ENCODE data around the gene SOX13.

The SOX13 gene

DNA sequence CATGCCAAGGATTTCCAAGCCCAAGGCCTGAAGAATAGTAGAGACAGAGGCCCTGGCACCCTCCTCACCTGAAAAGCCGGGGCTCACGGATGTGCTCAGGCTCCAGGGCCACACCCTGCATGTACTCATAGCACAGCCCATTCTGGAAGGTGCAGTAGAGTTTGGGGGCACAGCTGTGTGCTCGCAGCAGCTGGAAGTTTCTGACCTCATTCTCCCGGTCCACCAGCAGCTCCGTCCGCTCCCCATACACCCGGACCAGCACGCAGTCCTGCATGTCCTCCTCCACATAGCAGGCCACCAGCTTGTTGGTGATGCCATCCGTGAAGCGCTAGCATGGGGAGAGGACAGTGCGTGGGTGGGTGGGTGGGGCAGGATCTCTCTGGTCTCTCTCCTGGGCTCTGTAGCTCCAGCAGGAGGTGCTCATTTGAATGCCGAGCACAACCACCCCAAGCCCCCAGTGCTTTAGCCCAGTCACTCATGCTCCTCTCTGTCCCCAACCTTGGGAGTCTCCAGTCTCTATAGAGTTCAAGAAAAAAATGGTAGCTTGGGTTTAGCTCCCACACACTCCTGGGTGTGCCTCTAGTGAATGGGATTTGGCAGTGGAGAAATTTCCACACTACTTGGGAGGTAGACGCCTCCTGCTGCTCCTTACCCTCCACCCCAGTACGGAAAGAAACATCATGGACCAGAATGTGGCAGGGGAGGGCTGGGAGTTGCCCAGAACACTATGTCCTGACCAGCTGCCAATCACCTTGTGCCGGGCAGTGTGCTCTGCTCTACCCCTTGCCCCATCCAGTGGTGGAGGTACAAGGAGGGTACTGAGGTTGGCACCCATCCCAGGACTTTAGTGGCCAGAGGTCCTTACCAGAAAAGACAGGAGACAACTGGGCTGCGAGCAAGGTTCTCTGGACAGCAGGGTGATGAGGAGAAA lies 77.0 kb downstream of the SOX13 start:
- in situ Hi-C loops (cut with HindIII; ENCODE audit: low sequenced_read_pairs), result no loop called here
- TF ChIP-seq, protein P1, sequence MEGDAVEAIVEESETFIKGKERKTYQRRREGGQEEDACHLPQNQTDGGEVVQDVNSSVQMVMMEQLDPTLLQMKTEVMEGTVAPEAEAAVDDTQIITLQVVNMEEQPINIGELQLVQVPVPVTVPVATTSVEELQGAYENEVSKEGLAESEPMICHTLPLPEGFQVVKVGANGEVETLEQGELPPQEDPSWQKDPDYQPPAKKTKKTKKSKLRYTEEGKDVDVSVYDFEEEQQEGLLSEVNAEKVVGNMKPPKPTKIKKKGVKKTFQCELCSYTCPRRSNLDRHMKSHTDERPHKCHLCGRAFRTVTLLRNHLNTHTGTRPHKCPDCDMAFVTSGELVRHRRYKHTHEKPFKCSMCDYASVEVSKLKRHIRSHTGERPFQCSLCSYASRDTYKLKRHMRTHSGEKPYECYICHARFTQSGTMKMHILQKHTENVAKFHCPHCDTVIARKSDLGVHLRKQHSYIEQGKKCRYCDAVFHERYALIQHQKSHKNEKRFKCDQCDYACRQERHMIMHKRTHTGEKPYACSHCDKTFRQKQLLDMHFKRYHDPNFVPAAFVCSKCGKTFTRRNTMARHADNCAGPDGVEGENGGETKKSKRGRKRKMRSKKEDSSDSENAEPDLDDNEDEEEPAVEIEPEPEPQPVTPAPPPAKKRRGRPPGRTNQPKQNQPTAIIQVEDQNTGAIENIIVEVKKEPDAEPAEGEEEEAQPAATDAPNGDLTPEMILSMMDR (IDR thresholded peaks at IDR 0.05; ENCODE audit: low read depth, low read length, missing control alignments), result no peak
- H3K4me3 ChIP-seq (ENCODE audit: low read depth, low read length), result no peak overlapping the region
- DNase-seq (ENCODE audit: low read depth), result no peak

DNA sequence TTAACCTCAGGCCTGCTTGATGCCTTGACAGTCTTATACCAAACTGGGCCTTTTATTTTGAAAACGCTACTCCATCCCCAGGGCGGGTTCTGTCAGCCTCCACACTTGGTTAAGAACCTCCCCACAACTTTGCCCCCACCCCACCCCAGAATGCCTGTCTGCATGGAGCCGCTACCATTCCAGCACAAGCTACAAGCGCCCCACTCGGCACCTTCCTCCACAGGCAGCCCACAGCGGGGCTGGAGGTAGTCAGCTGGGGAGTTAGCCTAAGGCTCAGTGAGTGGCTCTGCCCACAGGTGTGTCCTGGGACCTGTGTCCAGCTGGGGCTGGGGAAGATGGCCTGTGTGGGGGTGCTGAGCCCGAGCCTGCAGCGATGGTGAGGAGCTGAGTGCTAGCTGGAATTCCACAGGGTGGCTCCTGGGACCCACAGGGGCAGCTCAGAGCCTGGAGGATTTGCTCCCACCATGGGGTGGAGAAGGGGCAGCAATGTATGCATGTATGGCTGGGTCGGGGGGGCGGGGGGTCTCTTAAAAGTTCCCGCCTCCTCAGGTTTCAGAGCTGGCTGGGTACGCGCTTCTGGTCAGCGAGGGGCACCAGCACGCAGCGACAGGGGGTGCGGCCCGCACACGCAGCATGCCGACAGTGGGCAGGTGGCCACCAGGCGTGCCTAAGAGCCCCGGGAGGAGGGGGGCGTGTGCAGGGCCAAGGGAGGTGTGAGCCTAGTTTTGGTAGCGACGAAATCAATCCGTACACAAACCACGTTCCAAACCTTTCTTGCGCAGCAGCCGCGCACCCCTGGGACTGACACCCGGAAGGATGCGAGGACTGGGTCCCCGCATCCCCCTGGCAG lies 78.0 kb downstream of the SOX13 start:
- in situ Hi-C loops (cut with HindIII; ENCODE audit: low sequenced_read_pairs), result no loop called here
- peak overlapping the region; percentile 64 for H3K4me3 ChIP-seq (ENCODE audit: low read depth, low read length)
- no peak for DNase-seq (ENCODE audit: low read depth)
- TF ChIP-seq, protein P1 (IDR thresholded peaks at IDR 0.05; ENCODE audit: low read depth, low read length, missing control alignments), result no peak

DNA sequence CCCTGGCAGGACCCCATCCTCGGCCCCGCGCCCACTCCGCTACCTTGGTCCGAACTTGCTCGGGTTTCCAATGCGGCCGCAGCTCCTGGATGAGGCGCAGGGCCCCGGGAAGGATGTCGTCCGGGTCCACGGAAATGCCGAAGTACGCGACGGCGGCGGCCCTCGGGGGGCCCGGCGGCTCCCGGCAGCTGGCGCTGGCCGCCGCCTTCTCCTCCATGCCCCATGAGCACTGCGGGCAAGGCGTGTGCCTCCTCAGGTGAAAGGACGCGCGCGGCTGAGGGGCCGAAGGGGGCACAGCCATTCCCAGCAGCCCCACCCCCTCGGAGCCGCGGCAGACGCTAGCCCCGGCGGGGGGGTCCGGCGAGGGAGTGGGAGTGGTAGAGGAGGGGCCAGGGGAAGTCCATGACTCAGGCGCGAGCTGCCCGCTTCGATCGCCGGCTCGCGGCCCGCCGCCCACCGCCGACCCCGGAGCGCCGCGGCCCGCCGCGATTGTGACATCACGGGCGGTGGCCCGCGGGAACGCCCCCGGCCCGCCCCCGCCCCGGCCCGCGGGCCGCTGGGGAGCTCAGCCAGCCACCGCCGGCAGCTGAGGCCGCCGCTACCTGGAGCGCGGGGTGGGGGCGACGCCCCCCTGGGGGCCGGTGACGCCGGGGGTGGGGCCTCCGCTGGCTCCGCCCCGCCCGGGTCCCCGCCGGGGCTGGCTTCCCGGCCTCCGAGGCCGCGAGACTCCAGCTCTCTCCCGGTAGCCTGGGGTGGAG lies 78.8 kb downstream of the SOX13 start, which contains the start of gene ETNK2:
Gene ETNK2 (minus strand): TSS at position 493 of the 758 bp plus-strand sequence. CDS start 192 bp downstream, at position 301.
- H3K4me3 ChIP-seq (ENCODE audit: low read depth, low read length), result peak within 1 kb of the TSS; percentile 64
- TF ChIP-seq, protein P1 (IDR thresholded peaks at IDR 0.05; ENCODE audit: low read depth, low read length, missing control alignments), result no peak
- in situ Hi-C loops (cut with HindIII; ENCODE audit: low sequenced_read_pairs), result no loop called here
- no peak for DNase-seq (ENCODE audit: low read depth)

DNA sequence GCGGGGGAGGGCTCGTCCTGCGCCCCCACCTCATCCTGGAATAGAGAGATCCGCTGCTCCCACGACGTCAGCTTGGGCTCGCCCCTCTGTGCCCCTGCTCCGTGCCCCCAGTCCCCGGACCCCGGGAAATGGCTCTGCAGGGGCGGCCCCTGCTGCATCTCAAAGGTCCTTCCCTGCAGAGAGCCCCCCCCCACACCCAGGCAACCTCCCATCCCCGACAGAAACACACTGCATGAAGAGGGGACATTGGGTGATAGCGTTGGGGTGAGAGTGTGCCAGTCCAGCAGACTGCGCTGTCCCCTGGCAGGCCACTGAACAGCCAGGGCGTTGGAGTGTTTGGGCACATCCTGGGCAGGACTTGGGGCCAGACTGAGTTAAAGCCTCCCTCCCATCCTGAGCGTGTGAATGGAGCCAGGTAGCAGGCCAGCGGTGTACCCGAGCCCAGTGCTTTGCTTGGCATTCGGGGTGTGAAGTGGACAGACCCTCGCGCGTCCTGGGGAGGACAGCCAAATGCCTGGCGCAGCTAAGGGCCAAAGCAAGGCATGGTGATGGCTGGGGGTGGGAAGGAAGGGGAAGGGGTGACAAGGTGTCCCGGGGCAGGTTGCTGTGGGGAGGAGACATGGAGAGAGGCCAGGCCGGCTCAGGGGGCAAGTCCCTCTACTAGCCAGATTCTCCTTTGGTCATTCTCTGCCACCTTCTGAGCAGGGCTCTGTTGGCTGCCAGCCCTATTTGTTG lies 79.6 kb downstream of the SOX13 start:
- in situ Hi-C loops (cut with HindIII; ENCODE audit: low sequenced_read_pairs), result no loop called here
- H3K4me3 ChIP-seq (ENCODE audit: low read depth, low read length), result peak overlapping the region; percentile 64
- TF ChIP-seq, protein P1 (IDR thresholded peaks at IDR 0.05; ENCODE audit: low read depth, low read length, missing control alignments), result no peak
- DNase-seq (ENCODE audit: low read depth), result no peak

DNA sequence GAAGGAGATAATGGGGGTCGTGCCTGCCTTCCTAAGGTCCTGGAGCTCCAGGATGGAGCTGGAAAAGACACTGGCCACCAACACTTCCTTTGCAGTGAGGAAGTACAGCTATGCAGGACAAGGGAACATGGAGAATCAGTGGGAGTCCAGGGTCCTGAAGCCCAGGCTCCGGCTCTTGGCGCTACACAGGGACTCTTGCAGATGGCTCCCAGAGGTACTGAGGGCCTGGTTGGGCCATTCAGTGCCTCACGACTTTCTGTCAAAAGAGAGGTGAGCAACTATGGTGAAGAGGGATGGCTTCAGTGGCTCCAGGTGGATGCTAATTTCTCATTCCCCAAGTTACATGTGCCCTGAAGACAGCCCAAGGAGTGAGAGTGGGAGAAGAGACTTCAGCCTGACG lies 80.8 kb downstream of the SOX13 start:
- no peak for DNase-seq (ENCODE audit: low read depth)
- no peak overlapping the region for H3K4me3 ChIP-seq (ENCODE audit: low read depth, low read length)
- TF ChIP-seq, protein P1 (IDR thresholded peaks at IDR 0.05; ENCODE audit: low read depth, low read length, missing control alignments), result no peak
- in situ Hi-C loops (cut with HindIII; ENCODE audit: low sequenced_read_pairs), result no loop called here
